Right ventricle myocardium superior (tissue), 1 donor: ENCODE results near the gene PELI2. TPM values are rescaled to one million over a fixed set of nuclear protein-coding genes. Genes with fewer than 3 reads are reported as not detected.
A peak's percentile ranks its signal among the peaks of the same experiment; 100 is the strongest.

ENCODE experiments used
- ATAC-seq: fragments of 200-7000 bp; cut with Tn5 transposase; one replicate; pipeline ENCODE4 v1.9.1; 2020; ENCODE audit warnings: mild to moderate bottlenecking; ENCODE audit not compliant: poor library complexity
- DNase-seq: peaks from one replicate; pipeline ENCODE4 v3.0.0-alpha.2; 2020
- intact Hi-C: fragments of 100-400 bp; cut with DNase I; formaldehyde crosslinking; loops from one replicate; pipeline ENCODE4 v1.11.2; 2022
- total RNA-seq: library from RNA; stranded (reverse); fragmentation: NEBNext Ultra II Directional; extraction: Animal tissue kit (Norgen Biotek cat#: 25700); gene quantifications from one replicate; pipeline ENCODE4 v1.2.1, GENCODE V29; 2021
- donor health status: DM: no; HTN: yes; CAD: no; lungs with severe emphysema.

Gene PELI2
- total RNA-seq, 1 donor from 2014 or later, result 4.2 TPM

DNA sequence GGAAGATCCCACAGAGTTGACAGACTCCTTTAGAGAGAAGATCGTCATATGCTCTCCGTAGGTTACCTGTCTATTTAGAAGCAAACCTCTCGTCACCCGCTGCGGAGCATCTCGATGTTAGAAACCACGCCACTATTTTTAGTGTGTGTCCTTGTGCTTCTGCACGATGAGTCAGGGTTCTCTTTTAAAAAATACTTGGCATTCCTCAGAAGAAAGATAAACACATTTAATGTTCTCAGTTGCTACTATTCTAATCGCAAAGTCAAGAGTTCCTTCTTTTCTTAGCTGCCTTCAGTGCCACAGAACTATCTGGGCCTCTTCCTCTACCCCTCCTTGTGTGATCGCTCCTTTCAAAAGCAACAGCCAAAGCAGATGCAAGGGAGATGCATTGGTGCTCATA is 192.4 kb downstream of the PELI2 start:
- intact Hi-C loops, result no loop called here
- DNase-seq, result no peak
- ATAC-seq, result peak; percentile 15

DNA sequence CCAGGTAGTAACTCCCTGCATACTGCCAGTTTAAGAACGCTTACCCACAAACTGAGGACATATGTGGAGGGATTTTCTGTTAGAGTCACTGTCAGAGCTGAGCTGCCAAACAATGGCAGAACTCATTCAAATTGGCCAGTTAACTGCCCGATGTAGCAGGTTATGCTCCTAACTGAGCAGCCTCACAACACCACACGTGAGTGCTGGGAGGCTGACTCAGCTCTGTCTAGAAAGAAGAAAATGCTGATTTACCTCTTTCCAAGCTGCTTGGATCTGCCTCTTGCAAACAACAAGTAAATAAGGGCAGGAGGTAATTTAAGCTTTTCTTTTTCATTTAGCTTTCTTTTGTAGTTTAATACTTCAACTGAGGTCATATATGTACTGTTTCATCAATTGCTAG is 195.6 kb downstream of the PELI2 start:
- no peak for DNase-seq
- ATAC-seq, result no peak
- intact Hi-C loops, result no loop called here

DNA sequence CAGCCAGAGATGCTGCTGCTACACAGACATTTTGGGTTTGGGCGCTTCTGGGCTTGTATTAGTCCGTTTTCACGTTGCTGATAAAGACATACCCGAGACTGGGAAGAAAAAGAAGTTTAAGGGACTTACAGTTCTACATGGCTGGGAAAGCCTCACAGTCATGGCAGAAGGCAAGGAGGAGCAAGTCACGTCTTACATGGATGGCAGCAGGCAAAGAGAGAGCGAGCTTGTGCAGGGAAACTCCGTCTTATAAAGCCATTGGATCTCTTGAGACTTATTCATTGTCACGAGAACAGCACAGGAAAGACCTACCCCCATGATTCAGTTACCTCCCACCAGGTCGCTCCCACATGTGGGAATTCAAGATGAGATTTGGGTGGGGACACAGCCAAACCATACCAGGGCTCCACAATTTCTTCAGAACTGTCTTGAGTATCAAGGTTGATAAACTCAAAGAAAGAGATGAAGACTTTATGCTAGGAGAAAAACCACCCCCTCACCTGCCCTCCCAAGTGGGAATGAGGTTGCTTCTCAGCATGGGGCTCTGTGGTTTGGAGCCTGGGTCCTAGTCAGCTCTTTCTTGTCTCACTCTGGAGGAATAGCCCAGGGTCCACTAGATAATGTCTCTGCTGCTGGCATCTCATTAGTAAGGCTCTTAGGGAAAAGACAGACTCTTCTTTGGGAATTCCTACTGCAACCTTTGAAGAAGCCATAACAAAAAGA is 200.3 kb downstream of the PELI2 start:
- intact Hi-C loops, result no loop called here
- no peak for ATAC-seq
- no peak for DNase-seq

DNA sequence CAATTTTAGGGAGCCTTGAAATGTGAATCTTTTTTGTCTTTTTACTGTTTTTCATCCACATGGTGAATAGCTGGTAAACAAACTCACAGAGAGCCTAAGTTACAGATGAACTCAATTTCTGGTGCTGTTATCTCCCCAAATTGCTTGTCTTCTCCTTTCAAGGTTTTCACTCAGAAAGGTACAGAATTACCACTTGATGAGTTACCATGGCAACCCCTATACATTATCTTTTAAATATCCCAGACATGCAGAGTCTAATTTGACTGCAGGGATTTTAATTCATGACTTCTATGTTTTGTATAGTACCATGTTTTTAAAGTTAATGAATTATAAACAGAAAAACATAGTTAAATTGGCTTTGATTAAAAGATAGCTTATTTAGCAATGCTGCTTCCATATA is 203.7 kb downstream of the PELI2 start:
- no peak for DNase-seq
- intact Hi-C loops, result no loop called here
- no peak for ATAC-seq

GRCh38 chr14:56322531-56322930 is 204.3 kb downstream of the PELI2 start:
- DNase-seq, result no peak
- intact Hi-C loops, result no loop called here
- no peak for ATAC-seq

GRCh38 chr14:56324454-56324853 is 206.2 kb downstream of the PELI2 start:
- no peak for ATAC-seq
- no peak for DNase-seq
- intact Hi-C loops, result no loop called here

- ATAC-seq, result no peak
- intact Hi-C loops, result no loop called here
- DNase-seq, result no peak
Measured at GRCh38 chr14:56324856-56325699, 206.9 kb downstream of the PELI2 start.

GRCh38 chr14:56328021-56328420 is 209.8 kb downstream of the PELI2 start:
- DNase-seq (no peak), ATAC-seq (no peak)
- intact Hi-C loops, result no loop called here

DNA sequence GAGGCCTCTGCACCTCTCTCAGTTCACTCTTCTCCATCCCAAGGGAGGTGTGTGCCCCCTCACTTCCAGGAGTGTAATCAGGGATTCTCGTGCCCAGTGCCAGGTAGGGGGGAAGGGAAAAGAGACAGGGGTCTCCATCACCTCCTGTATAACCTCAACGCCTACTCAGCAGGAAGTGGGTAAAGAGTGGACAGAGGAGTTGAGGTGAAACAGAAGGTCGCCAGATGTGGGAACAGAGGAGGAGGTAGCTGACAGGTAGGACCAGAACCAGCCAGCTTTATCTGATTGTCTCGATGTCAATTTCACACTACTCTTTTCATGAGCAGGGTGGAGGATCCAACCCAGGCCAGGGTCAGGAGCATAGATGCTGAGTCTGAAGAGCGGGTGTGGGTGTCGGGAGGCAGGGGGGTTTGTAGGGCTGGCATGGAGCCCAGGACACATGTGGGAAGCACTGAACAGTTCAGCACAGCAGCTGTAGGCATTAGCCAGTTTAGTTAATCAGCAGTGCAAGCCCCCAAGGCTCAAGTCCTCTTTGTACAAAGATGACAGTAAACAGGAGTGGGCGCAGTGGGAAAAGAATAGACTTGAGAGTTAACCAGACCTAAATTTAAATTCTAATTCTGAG is 213.5 kb downstream of the PELI2 start:
- DNase-seq (peak; percentile 42), ATAC-seq (no peak)
- intact Hi-C loops, result no loop called here

GRCh38 chr14:56333359-56334292 is 215.4 kb downstream of the PELI2 start:
- no peak for DNase-seq
- peak; percentile 77 for ATAC-seq
- intact Hi-C loops, result no loop called here

DNA sequence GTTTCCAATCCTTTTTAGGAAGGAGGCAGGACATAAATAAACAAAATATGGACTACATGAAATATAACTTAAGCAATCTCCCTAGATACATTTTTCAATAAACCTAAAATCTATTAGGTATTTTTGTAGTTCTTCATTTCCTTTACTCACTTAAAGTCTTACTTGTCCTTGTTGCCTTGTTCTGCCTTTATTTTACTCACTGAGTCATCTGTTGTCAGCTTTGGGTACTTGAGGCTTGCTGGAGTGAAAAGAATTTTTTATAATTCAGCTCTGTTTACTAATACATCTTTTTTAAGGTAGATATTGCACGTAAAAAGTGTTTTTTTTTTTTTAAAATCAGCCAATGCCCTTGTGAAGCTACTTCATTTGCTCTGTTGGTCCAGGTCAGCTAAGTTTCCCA is 216.2 kb downstream of the PELI2 start:
- DNase-seq (no peak), ATAC-seq (no peak)
- intact Hi-C loops, result no loop called here

- ATAC-seq (no peak), DNase-seq (no peak)
- intact Hi-C loops, result no loop called here
Measured at GRCh38 chr14:56338674-56339073, 220.5 kb downstream of the PELI2 start.

- intact Hi-C loops, result loop anchor here (10.0 kb wide), 1 partner anchor 625 kb away; no protein-coding TSS in a partner anchor
- ATAC-seq, result peak; percentile 95
Measured at GRCh38 chr14:56339855-56340701, 221.9 kb downstream of the PELI2 start.

GRCh38 chr14:56340932-56341331 is 222.7 kb downstream of the PELI2 start:
- intact Hi-C loops, result loop anchor here (10.0 kb wide), 1 partner anchor 626 kb away; no protein-coding TSS in a partner anchor
- ATAC-seq, result no peak
- no peak for DNase-seq

More at GRCh38 chr14:56339855-56340701, 221.9 kb downstream of the PELI2 start:
- peak; percentile 87 for DNase-seq

DNA sequence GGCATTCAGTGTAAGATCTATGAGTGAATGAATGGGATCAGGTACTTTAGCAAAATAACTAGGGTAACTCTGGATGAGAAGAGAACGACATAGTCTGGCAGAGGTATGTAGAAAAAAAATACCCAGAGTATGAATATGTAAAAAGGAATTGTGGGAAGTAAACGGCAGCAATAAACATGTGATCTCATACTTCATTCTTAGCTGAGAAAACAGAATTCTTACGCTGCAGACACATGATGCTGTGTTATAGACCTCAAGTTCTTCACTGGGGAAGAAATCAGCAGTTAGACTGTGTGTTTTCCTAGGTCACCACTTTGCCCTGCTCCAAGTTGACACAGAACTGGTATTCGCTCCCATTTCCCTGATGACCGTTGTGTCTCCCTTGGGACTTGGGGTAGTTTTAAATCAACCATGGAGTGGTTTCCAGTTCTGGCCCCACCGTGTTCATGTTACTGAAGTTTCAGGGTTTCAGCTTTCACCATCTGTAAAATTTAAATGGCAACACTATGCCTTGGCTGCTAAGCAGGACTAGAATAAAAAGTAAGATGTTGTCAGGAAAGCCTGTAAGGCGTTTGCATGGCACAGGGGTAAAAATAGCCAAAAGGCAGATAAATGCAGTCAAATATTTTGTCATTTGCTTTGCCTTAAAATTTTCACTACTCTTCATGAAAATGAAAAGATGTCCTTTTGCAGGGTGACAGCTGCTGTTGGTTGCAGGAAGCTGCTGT is 223.7 kb downstream of the PELI2 start:
- ATAC-seq (no peak), DNase-seq (no peak)
- intact Hi-C loops, result loop anchor here (10.0 kb wide), 1 partner anchor 627 kb away; no protein-coding TSS in a partner anchor

DNA sequence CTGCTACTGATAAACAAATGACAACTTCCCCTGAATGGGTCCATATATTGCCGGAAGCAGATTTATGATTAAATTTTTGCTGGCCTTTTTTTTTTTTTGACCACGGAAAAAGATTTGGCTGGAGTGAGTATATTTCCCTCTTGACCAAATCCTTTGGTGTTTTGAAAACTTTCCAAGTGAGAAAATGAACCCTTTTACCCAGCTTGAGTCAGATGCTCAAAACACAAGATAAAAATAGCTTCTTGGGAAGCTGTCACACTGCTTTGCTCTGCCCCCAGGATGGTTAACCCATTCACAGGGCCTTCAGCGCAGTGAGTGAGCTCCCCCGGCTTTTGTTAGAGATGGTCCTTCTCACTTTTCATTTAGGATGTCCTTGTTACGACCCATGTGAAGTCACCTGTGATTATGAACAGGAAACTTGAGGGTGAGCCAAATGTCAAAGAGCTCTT is 224.3 kb downstream of the PELI2 start:
- ATAC-seq, result peak; percentile 38
- no peak for DNase-seq
- intact Hi-C loops, result loop anchor here (10.0 kb wide), 1 partner anchor 628 kb away; no protein-coding TSS in a partner anchor

- intact Hi-C loops, result loop anchor here (10.0 kb wide), 1 partner anchor 635 kb away; no protein-coding TSS in a partner anchor
- DNase-seq, result no peak
- ATAC-seq, result no peak
Measured at GRCh38 chr14:56349960-56350359, 231.7 kb downstream of the PELI2 start.
